ENCODE results near the gene ATP13A4. TPM values are rescaled to one million over a fixed set of nuclear protein-coding genes. Genes with fewer than 3 reads are reported as not detected.
"Not testable (repeated sequence)": the region's sequence is repeated elsewhere in the genome, so short reads cannot be mapped to it uniquely, and the experiment has no call there.

ATP13A4 gene
- total RNA-seq, 2 experiments from 2014 or later: 3.7 to 6.5 TPM

DNA sequence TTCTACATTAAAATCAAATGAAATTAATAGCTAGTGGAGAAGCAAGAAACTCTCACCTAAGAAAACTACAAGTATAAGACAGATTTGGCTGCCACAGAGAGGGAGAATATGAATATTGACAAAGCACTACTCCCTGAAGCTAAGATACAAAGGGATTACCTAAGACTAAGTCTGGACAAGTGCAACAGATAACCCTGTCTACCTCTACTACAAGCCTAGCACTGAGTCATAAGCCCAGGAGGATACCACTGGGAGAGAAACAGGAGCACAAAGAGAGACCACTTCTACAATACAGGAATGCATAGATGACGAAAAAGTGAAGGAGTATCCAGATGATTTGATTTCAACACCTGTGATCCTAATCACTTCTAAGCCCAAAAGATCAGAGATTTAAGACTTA lies 10.4 kb downstream of the ATP13A4 start:
- no peak overlapping the region for H3K4me3 Mint-ChIP-seq
- CTCF ChIA-PET: no interaction called here
- no peak for ATAC-seq
- no peak for DNase-seq
- H3K27me3 Mint-ChIP-seq: no peaks in the 10 kb centered on the region
- H3K4me1 Mint-ChIP-seq: no peaks in the 10 kb centered on the region
- no peak overlapping the region for H3K27ac Mint-ChIP-seq
- H3K9me3 Mint-ChIP-seq (ENCODE audit: low read depth): peaks cover 6% of the 10 kb centered on the region
- H3K36me3 Mint-ChIP-seq: peaks cover 2% of the 10 kb centered on the region

DNA sequence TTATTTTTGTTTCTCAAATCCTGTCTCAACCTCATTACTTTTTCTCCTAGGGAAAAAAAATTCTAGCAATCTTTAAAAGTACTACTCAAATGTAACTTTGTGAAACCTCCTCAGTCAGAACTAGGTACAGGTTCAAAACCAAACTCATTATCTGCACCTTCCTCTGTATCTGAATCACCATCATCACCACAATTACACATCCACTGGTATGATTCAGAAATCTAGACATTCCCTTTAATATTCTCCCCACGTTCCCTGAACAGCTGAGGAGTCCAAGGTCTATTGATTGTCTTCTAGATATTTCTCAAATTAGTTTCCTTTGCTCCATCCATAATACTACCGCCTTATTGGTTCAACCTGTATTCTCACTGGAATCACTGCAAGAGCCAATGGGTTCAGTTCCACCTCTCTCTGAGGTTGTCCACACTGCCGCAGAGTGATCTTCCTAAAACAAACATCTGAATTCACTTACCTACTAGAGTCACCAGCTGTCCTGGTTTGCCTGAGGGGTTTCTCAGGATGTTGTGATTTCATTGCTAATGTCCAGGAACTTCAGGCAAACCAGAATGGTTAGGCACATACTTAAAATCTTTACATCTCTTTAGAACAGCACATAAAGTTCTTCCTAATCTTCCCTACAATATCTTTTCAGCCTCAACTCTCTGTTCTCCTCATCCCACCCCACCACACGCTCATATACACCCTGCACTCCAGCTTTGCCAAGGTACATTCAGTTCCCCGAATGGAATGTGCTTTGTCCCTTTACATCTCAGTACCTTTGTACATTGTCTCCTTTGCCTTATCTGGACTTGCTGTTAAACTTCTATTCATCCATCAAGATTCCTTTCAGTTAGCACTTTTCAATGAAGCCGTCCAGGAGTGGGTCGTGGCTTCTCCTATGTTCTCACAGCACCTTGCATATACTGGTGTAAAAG lies 24.2 kb downstream of the ATP13A4 start:
- CTCF ChIA-PET: no interaction called here
- ATAC-seq (no peak), DNase-seq (no peak)
- H3K27me3 Mint-ChIP-seq: no peaks in the 10 kb centered on the region
- H3K27ac Mint-ChIP-seq: no peak overlapping the region
- no peaks in the 10 kb centered on the region for H3K9me3 Mint-ChIP-seq (ENCODE audit: low read depth)
- no peaks in the 10 kb centered on the region for H3K36me3 Mint-ChIP-seq
- no peaks in the 10 kb centered on the region for H3K4me1 Mint-ChIP-seq
- no peak overlapping the region for H3K4me3 Mint-ChIP-seq

DNA sequence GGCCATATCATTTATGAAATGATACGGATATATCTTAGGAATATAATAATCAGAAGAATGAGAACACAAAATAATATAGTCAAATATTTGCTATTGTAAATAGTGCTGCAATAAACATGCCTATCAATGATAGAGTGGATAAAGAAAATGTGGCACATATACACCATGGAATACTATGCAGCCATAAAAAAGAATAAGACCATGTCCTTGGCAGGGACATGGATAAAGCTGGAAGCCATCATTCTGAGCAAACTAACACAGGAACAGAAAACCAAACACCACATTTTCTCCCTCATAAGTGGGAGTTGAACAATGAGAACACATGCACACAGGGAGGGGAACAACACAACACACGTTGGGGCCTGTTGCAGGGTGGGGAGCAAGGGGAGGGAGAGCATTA lies 28.6 kb downstream of the ATP13A4 start:
- H3K27me3 Mint-ChIP-seq; H3K4me1 Mint-ChIP-seq; CTCF ChIA-PET; H3K36me3 Mint-ChIP-seq; H3K4me3 Mint-ChIP-seq; H3K9me3 Mint-ChIP-seq (ENCODE audit: low read depth); DNase-seq; ATAC-seq; H3K27ac Mint-ChIP-seq: not testable (repeated sequence)

GRCh38 chr3:193522473-193522872 lies 32.2 kb downstream of the ATP13A4 start:
- Mint-ChIP-seq H3K27ac (no peak overlapping the region), H3K4me3 (no peak overlapping the region), H3K27me3 (no peaks in the 10 kb centered on the region), H3K4me1 (no peaks in the 10 kb centered on the region), H3K36me3 (no peaks in the 10 kb centered on the region), H3K9me3 (ENCODE audit: low read depth) (no peaks in the 10 kb centered on the region)
- no peak for ATAC-seq
- DNase-seq: no peak
- CTCF ChIA-PET: no interaction called here

- H3K36me3 Mint-ChIP-seq: no peaks in the 10 kb centered on the region
- CTCF ChIA-PET: no interaction called here
- no peak for ATAC-seq
- H3K4me1 Mint-ChIP-seq: no peaks in the 10 kb centered on the region
- no peaks in the 10 kb centered on the region for H3K9me3 Mint-ChIP-seq (ENCODE audit: low read depth)
- H3K27me3 Mint-ChIP-seq: no peaks in the 10 kb centered on the region
- no peak overlapping the region for H3K27ac Mint-ChIP-seq
- no peak for DNase-seq
- no peak overlapping the region for H3K4me3 Mint-ChIP-seq
Measured at GRCh38 chr3:193520738-193521137, 34.0 kb downstream of the ATP13A4 start.

DNA sequence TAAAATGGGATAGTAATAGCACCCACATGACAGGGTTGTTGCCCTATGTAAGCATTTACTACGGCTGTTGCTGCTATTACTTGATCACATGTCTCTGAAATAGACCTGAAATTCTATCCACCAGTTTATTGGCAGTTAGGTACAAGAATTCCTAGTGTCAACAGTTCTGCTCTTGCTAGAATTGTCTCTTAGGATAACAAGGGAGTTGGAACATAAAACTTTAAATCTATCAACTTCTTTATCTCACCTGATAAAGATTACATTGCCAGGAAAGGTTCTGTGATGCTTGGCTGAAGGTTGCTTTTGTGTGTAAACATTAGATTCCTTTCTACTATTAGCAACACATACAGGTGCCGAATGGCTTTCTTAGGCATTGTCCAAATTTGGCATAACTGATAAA lies 38.7 kb downstream of the ATP13A4 start:
- Mint-ChIP-seq H3K4me3 (no peak overlapping the region), H3K27ac (no peak overlapping the region), H3K27me3 (no peaks in the 10 kb centered on the region), H3K9me3 (ENCODE audit: low read depth) (no peaks in the 10 kb centered on the region), H3K36me3 (no peaks in the 10 kb centered on the region), H3K4me1 (no peaks in the 10 kb centered on the region)
- CTCF ChIA-PET: no interaction called here
- no peak for DNase-seq
- ATAC-seq: no peak

GRCh38 chr3:193510154-193510553 lies 44.5 kb downstream of the ATP13A4 start:
- DNase-seq: no peak
- ATAC-seq: no peak
- no peaks in the 10 kb centered on the region for H3K4me1 Mint-ChIP-seq
- CTCF ChIA-PET: no interaction called here
- H3K9me3 Mint-ChIP-seq (ENCODE audit: low read depth): no peaks in the 10 kb centered on the region
- no peaks in the 10 kb centered on the region for H3K27me3 Mint-ChIP-seq
- no peaks in the 10 kb centered on the region for H3K36me3 Mint-ChIP-seq
- no peak overlapping the region for H3K27ac Mint-ChIP-seq
- no peak overlapping the region for H3K4me3 Mint-ChIP-seq

DNA sequence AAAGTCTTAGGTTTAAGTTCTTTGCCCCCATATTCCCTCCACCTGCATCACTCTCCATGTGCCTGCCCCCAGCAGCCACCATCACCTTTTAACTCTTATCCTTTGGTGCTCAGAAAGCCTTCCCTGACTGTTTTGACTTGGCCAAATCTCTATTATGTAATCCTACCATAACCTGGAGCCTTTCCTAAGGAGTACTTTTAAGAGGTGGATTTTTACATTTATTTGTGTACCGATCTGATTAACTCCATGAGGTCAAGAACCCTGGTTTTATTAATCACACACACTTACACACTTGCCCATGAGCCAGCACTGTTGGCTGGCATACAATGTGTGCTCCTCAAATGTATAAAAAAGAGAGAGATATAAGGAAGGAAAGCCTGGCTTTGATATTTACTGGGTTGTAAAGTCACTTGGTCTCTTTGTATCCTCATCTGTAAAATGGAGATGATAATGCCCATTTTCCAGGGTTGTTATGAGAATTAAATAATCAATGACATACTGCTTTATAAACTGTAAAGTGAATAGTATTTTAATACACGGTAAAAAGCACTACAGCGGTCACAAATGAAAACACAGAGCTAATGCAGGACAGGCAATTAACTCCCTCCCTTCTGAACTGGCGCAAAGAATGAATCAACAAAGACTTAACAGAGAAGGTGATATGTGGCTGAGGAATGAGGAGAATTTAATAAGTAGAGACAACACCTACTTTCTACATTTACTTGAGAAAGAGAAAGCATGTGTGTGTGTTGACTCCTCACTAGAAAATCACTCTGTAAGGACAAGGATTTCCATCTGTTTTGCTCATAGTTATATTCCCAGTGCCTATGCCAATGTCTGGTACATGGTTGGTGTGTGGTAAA lies 45.4 kb downstream of the ATP13A4 start:
- Mint-ChIP-seq H3K27me3 (no peaks in the 10 kb centered on the region), H3K4me1 (no peaks in the 10 kb centered on the region), H3K4me3 (no peak overlapping the region), H3K36me3 (no peaks in the 10 kb centered on the region), H3K9me3 (ENCODE audit: low read depth) (no peaks in the 10 kb centered on the region), H3K27ac (no peak overlapping the region)
- DNase-seq: no peak
- no peak for ATAC-seq
- CTCF ChIA-PET: no interaction called here

DNA sequence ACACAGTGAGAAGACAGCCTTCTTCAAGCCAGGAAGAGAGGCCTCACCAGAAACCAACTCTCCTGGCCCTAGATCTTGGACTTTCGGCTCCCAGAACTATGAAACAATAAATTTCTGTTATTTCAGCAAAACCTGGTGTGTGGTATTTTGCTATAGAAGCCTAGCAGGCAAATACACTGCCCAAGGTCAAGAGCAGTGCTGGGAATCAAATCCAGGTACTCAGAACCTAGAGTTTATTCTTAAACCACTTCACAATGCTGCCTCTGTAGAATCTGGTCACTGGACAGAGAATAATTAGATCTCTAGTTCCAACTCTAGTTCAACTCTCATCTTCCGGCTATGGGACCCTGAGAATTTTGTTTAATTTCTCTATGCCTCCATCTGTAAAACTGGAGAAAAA lies 46.6 kb downstream of the ATP13A4 start:
- Mint-ChIP-seq H3K4me3 (no peak overlapping the region), H3K9me3 (ENCODE audit: low read depth) (no peaks in the 10 kb centered on the region), H3K36me3 (no peaks in the 10 kb centered on the region), H3K4me1 (no peaks in the 10 kb centered on the region), H3K27ac (no peak overlapping the region), H3K27me3 (no peaks in the 10 kb centered on the region)
- CTCF ChIA-PET: no interaction called here
- DNase-seq (no peak), ATAC-seq (no peak)

GRCh38 chr3:193507566-193507965 lies 47.1 kb downstream of the ATP13A4 start:
- no peak overlapping the region for H3K4me3 Mint-ChIP-seq
- DNase-seq: no peak
- H3K27ac Mint-ChIP-seq: no peak overlapping the region
- no peaks in the 10 kb centered on the region for H3K4me1 Mint-ChIP-seq
- no peak for ATAC-seq
- no peaks in the 10 kb centered on the region for H3K36me3 Mint-ChIP-seq
- H3K9me3 Mint-ChIP-seq (ENCODE audit: low read depth): no peaks in the 10 kb centered on the region
- CTCF ChIA-PET: no interaction called here
- H3K27me3 Mint-ChIP-seq: no peaks in the 10 kb centered on the region

- ATAC-seq (no peak), DNase-seq (no peak)
- Mint-ChIP-seq H3K36me3 (no peaks in the 10 kb centered on the region), H3K4me3 (no peak overlapping the region), H3K27me3 (no peaks in the 10 kb centered on the region), H3K4me1 (no peaks in the 10 kb centered on the region), H3K9me3 (ENCODE audit: low read depth) (no peaks in the 10 kb centered on the region), H3K27ac (no peak overlapping the region)
- CTCF ChIA-PET: no interaction called here
Measured at GRCh38 chr3:193506921-193507320, 47.8 kb downstream of the ATP13A4 start.

- H3K9me3 Mint-ChIP-seq (ENCODE audit: low read depth): no peaks in the 10 kb centered on the region
- no peak overlapping the region for H3K4me3 Mint-ChIP-seq
- H3K27me3 Mint-ChIP-seq: no peaks in the 10 kb centered on the region
- H3K4me1 Mint-ChIP-seq: no peaks in the 10 kb centered on the region
- no peak overlapping the region for H3K27ac Mint-ChIP-seq
- H3K36me3 Mint-ChIP-seq: no peaks in the 10 kb centered on the region
- CTCF ChIA-PET: no interaction called here
- DNase-seq (no peak), ATAC-seq (no peak)
Measured at GRCh38 chr3:193502871-193503270, 51.8 kb downstream of the ATP13A4 start.

DNA sequence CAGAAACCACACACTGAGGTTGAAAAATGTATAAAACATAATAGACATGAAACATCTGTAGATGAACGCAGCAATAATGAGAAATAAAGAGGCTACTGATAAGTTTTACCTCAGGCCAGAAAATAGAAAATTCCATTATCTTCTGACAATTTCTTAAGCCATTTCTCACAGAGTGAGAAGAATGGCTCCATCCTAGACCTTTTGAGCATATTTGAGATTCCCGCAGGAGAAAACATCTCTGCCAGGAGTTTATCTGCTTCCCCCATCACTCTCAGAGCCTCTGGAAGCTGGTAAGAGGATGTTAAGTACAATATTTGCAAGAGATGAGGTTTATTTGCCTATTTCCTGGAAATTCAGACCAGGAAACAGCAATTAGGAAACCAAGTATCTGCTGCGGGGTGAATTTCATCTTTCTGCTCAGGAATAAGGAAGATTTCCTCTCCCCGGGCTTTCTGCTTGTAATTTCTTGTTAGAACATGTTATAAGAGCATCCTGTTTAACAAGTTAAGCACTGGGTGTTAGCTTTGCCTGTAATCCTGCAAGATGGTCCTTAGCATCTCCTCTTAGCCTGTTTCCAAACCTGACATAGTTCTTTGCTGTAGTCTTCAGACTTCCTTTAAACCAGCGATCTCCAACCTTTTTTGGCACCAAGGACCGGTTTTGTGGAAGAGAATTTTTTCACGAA lies 54.8 kb downstream of the ATP13A4 start:
- H3K27me3 Mint-ChIP-seq: no peaks in the 10 kb centered on the region
- ATAC-seq: no peak
- H3K9me3 Mint-ChIP-seq (ENCODE audit: low read depth): no peaks in the 10 kb centered on the region
- no peaks in the 10 kb centered on the region for H3K4me1 Mint-ChIP-seq
- H3K36me3 Mint-ChIP-seq: no peaks in the 10 kb centered on the region
- no peak overlapping the region for H3K4me3 Mint-ChIP-seq
- CTCF ChIA-PET: no interaction called here
- no peak overlapping the region for H3K27ac Mint-ChIP-seq
- no peak for DNase-seq

Measured in activated CD8-positive, alpha-beta memory T cell treated with anti-CD3 and anti-CD28 coated beads, Interleukin-2, amount 10 ng/mL, durations not matched to agents 7 days and 5 days (primary cell).